ENCODE results near the gene KRT80. TPM values are rescaled to one million over a fixed set of nuclear protein-coding genes. Genes with fewer than 3 reads are reported as not detected.

Gene KRT80
- total RNA-seq, 1 experiment from 2014 or later, result 4.7 TPM

DNA sequence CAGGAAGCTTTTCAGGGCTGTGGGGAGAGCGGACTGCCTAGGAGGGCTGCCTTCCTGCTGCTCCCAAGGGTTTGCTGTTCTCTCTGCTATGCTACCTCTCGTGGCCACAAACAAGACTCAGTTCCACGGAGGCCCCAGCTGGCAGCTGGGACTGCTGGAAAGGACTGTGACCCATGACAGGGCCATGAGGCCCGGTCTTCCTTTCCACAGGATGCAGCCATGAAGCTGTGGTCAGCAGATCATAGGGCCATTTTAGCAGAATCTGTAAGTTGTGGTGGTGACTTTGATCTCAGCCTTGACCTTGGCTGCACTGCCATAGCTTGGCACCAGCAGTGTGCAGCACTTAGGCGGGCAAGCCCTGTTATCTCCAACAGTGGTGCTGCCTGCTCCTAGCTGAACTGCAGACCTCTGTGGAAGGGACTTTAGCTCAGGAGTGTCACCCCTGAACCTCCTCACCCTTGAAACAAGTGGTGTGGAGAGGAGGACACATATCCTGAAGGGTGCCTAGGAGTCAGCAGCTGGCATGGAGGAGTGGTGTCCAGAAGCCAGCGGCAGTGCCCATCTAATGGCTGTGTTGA, 12.3 kb downstream of the KRT80 start:
- DNase-seq (ENCODE audit: low spot score), result no peak

DNA sequence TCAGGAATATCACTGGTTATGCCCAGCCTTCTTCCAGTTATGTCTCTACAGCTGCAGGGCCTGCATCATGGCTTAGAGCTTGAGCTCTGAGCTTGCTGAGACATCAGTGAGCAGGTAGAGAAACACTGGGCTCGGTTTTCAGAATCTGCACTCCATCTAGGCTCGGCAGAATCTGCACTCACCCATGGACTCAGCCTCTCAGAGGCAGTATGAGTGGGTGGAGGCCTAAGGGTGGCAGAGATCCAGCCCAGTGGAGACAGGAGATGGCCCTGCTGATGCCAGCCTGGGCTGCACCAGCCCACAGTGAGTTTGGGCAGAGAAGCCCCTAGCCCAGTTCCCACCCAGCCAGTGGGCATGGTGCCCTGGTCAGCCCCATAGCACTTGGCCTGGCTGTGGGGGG, 12.8 kb downstream of the KRT80 start:
- DNase-seq (ENCODE audit: low spot score), result no peak

GRCh38 chr12:52178443-52178842, 13.4 kb downstream of the KRT80 start:
- no peak for DNase-seq (ENCODE audit: low spot score)

GRCh38 chr12:52175371-52176350, 16.2 kb downstream of the KRT80 start:
- DNase-seq (ENCODE audit: low spot score), result no peak

DNA sequence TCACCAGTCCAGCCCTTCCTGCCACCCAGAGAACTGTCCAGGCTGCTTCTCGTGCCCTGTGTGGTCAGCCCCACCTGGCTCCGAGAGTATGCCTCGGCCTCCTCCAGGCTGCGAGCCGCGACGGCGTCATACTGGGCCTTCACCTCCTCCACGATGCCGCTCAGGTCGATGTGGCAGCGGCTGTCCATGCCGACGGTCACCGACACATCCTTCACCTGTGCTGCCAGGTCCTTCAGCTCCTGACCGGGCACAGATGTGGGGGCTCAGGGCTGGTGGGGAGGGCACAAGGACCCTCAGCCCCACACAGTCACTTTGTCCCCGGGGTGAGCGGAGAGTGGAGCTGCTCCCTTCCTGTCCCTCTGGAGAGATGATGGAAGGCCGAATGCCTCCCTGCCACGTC, 18.3 kb downstream of the KRT80 start:
- no peak for DNase-seq (ENCODE audit: low spot score)

GRCh38 chr12:52172956-52173355, 18.9 kb downstream of the KRT80 start:
- no peak for DNase-seq (ENCODE audit: low spot score)

GRCh38 chr12:52171950-52172512, 19.8 kb downstream of the KRT80 start:
- DNase-seq (ENCODE audit: low spot score), result peak; percentile 52

DNA sequence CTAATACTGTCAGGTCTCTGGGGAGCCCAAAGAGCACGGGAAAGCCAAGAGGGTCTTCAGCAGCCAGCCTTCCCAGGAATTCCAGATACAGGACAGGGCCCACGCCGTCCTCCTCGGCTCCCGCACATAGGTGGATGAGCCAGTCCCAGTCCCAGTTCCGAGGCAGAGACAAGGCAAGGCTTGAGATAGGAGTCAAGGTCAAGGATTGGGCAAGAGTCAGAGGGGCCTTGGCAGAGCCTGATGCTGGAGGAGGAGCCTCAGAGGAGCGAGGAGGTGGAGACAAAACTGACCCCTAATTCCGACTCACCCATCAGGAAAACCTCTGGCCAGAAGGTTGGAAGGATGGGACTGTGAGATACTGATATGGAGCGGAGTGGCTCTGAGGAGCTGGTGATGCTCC, 21.0 kb downstream of the KRT80 start:
- DNase-seq (ENCODE audit: low spot score), result no peak

DNA sequence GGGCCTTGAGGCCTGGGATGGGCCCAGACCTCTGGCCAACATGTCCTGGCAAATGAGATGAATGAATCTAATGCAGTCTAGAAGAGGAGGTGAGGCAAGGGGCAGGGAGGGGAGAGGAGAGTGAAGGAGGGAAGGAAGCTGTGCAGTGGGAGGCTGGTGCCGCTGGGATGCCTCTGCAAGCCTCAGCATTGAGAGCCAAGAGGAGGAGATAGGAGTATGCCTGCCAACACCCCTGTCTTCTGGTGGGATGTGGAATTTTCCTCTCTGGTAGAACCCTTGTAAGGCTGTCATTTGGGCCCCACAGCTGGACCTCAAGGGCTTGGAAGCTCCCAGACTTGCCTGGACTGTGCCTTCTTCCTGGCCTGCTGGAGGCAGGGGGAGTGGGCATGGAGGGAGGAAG, 21.9 kb downstream of the KRT80 start:
- no peak for DNase-seq (ENCODE audit: low spot score)

GRCh38 chr12:52168019-52168717, 23.6 kb downstream of the KRT80 start:
- DNase-seq (ENCODE audit: low spot score), result no peak

GRCh38 chr12:52167526-52167925, 24.3 kb downstream of the KRT80 start:
- DNase-seq (ENCODE audit: low spot score), result no peak

DNA sequence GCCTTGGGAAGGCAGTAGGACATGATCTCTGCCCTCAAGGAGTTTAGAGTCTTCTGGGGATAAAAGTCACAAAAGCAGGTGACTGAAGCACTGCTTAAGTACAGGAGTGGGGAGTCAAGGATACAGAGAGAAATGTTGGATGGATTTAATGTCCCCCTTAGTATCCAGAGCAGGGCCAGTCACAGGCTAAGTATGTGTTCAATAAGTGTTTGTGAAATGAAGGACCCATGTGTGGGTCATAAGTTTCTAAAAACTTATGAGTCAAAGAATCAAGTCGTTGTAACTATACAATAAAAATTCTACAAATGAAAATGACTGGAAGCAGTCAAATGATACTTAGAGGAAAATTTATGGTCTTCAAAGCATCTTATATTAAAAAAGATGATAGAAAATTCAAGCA, 25.1 kb downstream of the KRT80 start:
- no peak for DNase-seq (ENCODE audit: low spot score)

DNA sequence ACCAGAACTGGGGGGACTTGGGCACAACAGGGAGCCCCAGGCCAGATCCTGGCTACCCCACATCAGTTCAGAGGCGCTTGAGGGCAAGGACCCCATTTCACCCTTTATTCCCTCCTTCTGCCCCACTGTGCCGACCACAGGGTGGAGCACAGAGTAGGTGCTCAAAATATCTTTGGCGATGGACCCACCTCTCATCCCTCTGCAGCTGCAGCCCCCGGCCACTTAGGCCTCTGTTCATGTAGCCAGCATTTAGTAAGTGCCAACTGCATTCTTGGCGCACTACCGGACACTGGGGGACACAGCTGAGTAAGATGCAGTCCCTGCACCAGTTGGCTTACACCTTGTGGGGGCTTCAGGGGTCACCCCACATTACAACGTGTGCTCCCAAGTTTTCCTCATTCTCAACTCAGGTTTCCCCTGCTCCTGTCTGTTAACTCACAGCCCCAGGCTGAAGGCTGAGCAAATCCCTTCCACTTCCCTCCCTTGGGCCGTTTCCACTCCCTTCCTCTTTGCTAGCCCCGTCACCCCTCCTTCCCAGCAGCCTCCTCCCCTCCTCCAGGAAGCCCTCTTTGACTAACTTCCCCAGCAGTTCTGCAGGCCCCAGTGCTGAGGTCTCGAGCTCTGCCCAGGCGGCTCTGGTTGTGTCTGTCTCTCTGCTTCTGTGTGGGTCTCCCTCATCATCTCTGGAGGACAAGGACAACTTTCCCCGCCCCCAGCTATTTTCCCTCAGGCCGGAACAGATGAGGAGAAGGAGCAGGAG, 26.5 kb downstream of the KRT80 start:
- no peak for DNase-seq (ENCODE audit: low spot score)

GRCh38 chr12:52164624-52165023, 27.2 kb downstream of the KRT80 start:
- DNase-seq (ENCODE audit: low spot score), result peak; percentile 42

DNA sequence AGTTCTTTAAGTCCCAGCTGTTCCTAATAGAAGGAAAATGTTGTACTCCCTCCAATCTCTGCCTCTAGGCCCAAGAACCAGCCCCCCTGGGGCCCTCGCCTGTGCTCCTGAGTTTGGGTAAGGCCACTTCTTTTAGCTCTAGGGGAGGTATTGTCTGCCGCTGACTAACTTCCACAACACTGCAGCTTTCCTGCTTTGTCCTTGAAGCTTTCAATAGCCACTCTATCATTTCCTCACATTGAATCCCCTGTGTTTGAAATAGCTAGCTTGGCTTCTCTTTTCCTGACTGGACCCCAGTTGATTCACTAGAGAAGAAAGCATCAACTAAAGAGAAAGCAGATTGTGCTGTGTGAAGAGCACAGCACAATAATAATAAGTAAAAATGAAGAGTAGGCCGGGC, 28.8 kb downstream of the KRT80 start:
- no peak for DNase-seq (ENCODE audit: low spot score)

- no peak for DNase-seq (ENCODE audit: low spot score)
Measured at GRCh38 chr12:52160200-52160599, 31.6 kb downstream of the KRT80 start.

DNA sequence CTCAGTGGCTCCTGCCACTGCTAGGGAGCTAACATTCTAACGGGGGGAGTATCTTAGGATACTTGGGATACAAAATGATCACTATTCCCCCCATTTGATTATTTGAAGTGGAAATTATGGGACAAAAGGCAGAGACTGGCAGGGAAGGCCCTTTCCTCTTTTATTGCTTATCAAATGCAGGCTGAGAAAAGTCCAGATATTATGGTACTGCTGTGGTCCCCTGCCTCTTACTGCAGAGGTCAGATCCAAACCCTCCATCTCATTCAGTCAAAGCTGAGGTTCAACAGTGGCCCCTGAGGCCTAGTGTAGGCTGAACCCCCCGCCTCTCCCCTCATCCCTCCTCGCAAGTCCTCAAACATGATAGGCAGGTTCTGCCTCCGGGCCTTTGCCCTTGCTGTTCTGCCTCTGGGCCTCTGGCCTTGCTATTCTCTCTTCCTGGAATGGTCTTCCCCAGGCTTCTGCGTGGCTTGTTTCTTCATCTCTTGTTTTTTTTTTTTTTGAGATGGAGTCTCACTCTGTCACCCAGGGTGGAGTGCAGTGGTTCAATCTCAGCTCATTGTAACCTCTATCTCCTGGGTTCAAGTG, 34.2 kb downstream of the KRT80 start:
- no peak for DNase-seq (ENCODE audit: low spot score)

- peak; percentile 51 for DNase-seq (ENCODE audit: low spot score)
Measured at GRCh38 chr12:52156757-52157565, 34.9 kb downstream of the KRT80 start.

DNA sequence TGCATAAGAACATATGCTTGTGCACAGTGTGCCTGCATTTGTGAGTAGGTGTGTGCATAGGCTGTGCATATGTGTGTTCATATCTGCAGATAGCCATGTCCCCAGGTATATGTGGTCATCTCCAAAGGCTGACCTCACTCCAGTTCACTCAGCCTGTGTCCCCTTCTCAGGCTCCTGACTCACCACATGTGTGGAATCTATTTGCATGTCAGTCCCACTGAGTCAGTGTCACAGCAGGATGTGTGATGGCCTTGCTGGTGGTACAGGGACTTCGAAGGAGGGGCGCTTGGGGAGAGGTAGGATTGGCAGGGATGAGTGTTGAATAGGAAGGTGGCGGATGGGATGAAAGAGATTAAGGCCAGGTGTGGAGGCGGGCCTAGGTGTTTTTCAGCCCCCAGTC, 35.5 kb downstream of the KRT80 start:
- no peak for DNase-seq (ENCODE audit: low spot score)
